Activated CD4-positive, alpha-beta T cell treated with anti-CD3 and anti-CD28 coated beads, Interleukin-2, amount 10 ng/mL, durations not matched to agents 7 days and 5 days (primary cell): Measurements from ENCODE around the gene LPP. TPM values are rescaled to one million over a fixed set of nuclear protein-coding genes. Genes with fewer than 3 reads are reported as not detected.

Experiments used
- CTCF ChIA-PET: fragments of 350-600 bp; sonication (Branson Sonifier 250); formaldehyde crosslinking; loops from one replicate; lab custom pipeline; 2021; ENCODE audit warnings: antibody characterized with exemption; lab: Charles Lee
- POLR2A ChIA-PET: fragments of 350-600 bp; sonication (Branson Sonifier 250); formaldehyde crosslinking; loops from one replicate; lab custom pipeline; 2021; ENCODE audit warnings: antibody characterized with exemption; lab: Charles Lee
- DNase-seq: peaks from one replicate; pipeline ENCODE4 v3.0.0-alpha.2; 2020
- H3K27ac Mint-ChIP-seq: one replicate; pipeline ENCODE4 v1.8.0; 2021; ENCODE audit warnings: mild to moderate bottlenecking, moderate library complexity, mixed read lengths
- H3K27me3 Mint-ChIP-seq: one replicate; pipeline ENCODE4 v1.8.0; 2021; ENCODE audit warnings: mixed read lengths
- H3K36me3 Mint-ChIP-seq: one replicate; pipeline ENCODE4 v1.8.0; 2021; ENCODE audit warnings: low read depth, mixed read lengths
- H3K4me1 Mint-ChIP-seq: one replicate; pipeline ENCODE4 v1.8.0; 2021; ENCODE audit warnings: mixed read lengths
- H3K4me3 Mint-ChIP-seq: one replicate; pipeline ENCODE4 v1.8.0; 2021; ENCODE audit warnings: mild to moderate bottlenecking, moderate library complexity, mixed read lengths
- H3K9me3 Mint-ChIP-seq: one replicate; pipeline ENCODE4 v1.8.0; 2021; ENCODE audit warnings: mixed read lengths
- total RNA-seq, 2 experiments: library from RNA; stranded (reverse); gene quantifications; one replicate each; pipeline ENCODE4 v1.2.3, GENCODE V29; 2021

Gene LPP
- total RNA-seq, 2 experiments from 2014 or later = 63.6 to 70.3 TPM

DNA sequence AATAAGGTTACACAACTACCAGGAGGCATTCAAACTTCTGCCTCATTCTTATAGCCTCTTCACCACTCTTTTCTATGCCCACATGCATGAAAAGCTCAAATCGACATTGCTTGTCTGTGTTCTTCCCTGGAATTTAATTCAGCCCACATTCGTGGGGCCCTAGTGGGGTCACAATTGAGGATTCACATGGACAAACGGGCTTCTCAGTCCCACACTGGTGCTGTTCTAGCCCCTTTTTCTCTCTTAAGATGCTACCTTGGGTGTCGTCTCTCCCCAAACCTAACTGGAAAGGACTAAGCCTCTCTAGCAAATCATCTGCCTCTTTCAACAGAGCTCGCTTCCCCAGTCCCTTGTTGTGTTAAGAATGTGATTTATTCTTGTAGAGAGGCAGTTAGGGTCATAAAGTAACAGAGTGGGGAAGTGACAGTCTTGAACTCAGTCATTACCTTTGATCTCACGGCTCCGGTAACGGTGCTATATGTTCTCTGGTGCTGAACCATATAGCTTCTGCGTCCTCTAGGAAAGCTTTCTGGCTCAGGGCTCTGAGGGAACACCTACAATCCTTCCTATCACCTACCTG, 4.9 kb downstream of the LPP start:
- H3K27ac Mint-ChIP-seq = peak overlapping the region; percentile 66
- H3K27me3 Mint-ChIP-seq = no peaks in the 10 kb centered on the region
- peaks cover 39% of the 10 kb centered on the region for H3K36me3 Mint-ChIP-seq
- no peak for DNase-seq
- H3K4me1 Mint-ChIP-seq = peaks cover 73% of the 10 kb centered on the region
- peaks cover 2% of the 10 kb centered on the region for H3K9me3 Mint-ChIP-seq
- POLR2A ChIA-PET = interaction anchor here (0.6 kb wide), 1 partner anchor 26 kb away, joined by 3 read pairs; no protein-coding TSS in a partner anchor
- H3K4me3 Mint-ChIP-seq = peak overlapping the region; percentile 9
- CTCF ChIA-PET = interaction anchor here (1.0 to 1.9 kb wide), 4 partner anchors 11 to 411 kb away, joined by 3 to 7 read pairs (median 3); no protein-coding TSS in a partner anchor

DNA sequence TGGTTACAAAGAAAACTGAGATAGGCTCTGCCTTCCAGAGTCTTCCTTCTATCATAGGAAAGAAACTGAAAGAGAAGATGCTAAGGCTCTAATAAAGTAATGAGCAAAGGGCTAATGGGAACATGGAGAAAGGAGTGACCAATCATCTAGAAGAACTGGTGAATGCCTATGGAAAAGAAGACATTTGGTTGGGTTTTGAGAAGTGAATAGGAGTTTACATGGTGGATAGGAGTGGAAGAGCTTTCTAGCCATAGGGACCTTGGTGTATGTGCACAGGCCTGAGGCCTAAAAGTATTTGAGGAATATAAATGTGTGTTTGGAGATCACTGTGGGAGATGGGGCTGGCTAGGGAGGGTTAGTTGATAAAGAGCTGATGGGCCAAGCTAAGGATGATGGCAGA, 6.8 kb downstream of the LPP start:
- no peak overlapping the region for H3K27ac Mint-ChIP-seq
- peaks cover 2% of the 10 kb centered on the region for H3K9me3 Mint-ChIP-seq
- H3K4me1 Mint-ChIP-seq = peaks cover 77% of the 10 kb centered on the region
- no peaks in the 10 kb centered on the region for H3K27me3 Mint-ChIP-seq
- H3K36me3 Mint-ChIP-seq = peaks cover 38% of the 10 kb centered on the region
- POLR2A ChIA-PET = no interaction called here
- H3K4me3 Mint-ChIP-seq = no peak overlapping the region
- DNase-seq = no peak
- CTCF ChIA-PET = interaction anchor here (1.0 to 1.8 kb wide), 4 partner anchors 13 to 420 kb away, joined by 3 to 9 read pairs (median 4); partner anchors contain the start of gene BCL6

DNA sequence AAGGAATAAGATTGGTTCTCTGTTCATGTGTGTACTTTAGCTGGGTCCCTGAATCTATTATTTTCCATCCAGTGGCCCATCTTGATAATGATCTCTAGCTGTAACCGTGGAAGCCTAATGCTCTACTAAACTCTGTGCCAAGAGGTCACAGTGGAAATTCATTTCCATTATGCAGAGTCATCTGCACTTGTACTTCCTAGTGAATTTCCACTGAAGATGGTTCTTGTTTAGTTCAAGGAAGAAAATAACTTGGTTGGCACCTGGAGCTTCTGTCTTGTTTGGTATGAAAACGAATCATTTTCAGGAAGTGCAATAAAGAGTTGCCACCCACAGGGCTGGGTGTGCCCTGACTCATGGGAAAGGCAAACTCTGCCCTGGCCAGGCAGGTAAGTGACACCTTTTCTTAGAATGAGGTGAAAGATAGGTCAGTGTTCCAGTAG, 10.3 kb downstream of the LPP start:
- H3K27ac Mint-ChIP-seq = peak overlapping the region; percentile 77
- no peak for DNase-seq
- peaks cover 2% of the 10 kb centered on the region for H3K9me3 Mint-ChIP-seq
- H3K36me3 Mint-ChIP-seq = peaks cover 22% of the 10 kb centered on the region
- peaks cover 59% of the 10 kb centered on the region for H3K4me1 Mint-ChIP-seq
- H3K27me3 Mint-ChIP-seq = no peaks in the 10 kb centered on the region
- ChIA-PET CTCF (interaction anchor here (0.7 to 1.7 kb wide), 2 partner anchors 13 to 444 kb away, joined by 3 to 4 read pairs; no protein-coding TSS in a partner anchor), POLR2A (no interaction called here)
- H3K4me3 Mint-ChIP-seq = no peak overlapping the region

DNA sequence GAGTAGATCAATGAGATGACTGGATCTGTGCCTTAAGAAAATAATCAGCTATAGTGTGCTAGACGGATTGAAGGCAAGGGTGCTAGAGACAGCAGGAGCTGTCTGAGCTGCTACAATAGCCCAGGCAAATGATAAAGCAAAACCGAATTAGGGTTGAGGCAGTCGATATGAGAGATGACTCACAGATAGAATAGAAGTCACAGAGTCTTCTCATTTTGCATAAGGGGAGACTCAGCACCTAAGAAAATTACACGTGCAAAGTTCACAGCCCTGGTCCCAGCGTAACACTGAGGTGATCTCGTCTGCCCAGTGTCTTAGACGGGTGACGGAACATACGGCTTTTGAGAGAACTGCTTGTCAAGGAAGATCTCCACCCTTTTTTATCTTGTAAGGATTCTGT, 11.6 kb downstream of the LPP start:
- Mint-ChIP-seq H3K4me3 (no peak overlapping the region), H3K27me3 (no peaks in the 10 kb centered on the region), H3K4me1 (peaks cover 65% of the 10 kb centered on the region), H3K9me3 (no peaks in the 10 kb centered on the region), H3K36me3 (peaks cover 23% of the 10 kb centered on the region), H3K27ac (peak overlapping the region; percentile 20)
- DNase-seq = no peak
- ChIA-PET CTCF (interaction anchor here (1.1 to 1.9 kb wide), 4 partner anchors 12 to 425 kb away, joined by 4 to 8 read pairs (median 4); no protein-coding TSS in a partner anchor), POLR2A (no interaction called here)

DNA sequence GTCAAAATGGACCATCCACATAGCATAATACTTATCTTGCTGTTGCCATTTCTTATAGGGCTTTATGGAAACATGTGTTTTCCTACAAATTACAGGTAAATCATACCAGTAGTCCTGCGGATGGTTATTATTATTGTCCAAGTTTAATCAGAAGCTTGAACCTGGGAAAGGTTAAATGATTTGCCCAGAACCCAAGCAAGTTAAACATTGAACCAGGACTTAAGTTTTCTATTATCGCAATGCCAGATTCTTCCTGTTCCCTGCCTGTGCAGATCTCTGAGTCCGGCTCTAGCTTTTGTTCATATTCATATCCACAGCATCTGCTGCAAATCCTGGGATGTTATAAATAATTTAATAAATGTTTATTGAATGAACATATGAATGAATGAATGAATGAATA, 12.5 kb downstream of the LPP start:
- Mint-ChIP-seq H3K9me3 (no peaks in the 10 kb centered on the region), H3K4me1 (peaks cover 70% of the 10 kb centered on the region), H3K27me3 (no peaks in the 10 kb centered on the region), H3K36me3 (peaks cover 22% of the 10 kb centered on the region), H3K27ac (no peak overlapping the region), H3K4me3 (no peak overlapping the region)
- DNase-seq = no peak
- POLR2A ChIA-PET = no interaction called here
- CTCF ChIA-PET = interaction anchor here (0.6 to 1.9 kb wide), 6 partner anchors 9 to 426 kb away, joined by 3 to 8 read pairs (median 4); partner anchors contain the start of gene BCL6

DNA sequence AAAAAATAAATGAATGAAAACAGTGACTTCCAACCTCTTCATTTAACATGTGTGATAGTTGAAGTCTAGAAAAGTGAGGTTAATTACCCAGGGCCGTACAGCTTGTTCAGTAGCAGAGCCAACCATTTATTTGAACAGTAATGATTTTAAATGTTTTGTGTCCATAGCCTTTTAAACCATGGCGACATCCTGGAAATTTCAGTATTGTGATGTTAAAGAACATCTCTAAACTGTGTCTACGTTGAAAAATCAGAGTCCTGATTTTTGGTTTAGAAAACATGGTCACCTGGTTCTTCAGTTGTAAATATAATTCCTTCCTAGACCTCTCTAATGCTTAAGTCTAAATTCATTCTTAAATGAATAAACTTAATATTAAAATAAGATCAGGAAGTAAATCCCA, 14.2 kb downstream of the LPP start:
- H3K36me3 Mint-ChIP-seq = peaks cover 13% of the 10 kb centered on the region
- CTCF ChIA-PET = interaction anchor here (1.5 kb wide), 1 partner anchor 430 kb away, joined by 4 read pairs; no protein-coding TSS in a partner anchor

DNA sequence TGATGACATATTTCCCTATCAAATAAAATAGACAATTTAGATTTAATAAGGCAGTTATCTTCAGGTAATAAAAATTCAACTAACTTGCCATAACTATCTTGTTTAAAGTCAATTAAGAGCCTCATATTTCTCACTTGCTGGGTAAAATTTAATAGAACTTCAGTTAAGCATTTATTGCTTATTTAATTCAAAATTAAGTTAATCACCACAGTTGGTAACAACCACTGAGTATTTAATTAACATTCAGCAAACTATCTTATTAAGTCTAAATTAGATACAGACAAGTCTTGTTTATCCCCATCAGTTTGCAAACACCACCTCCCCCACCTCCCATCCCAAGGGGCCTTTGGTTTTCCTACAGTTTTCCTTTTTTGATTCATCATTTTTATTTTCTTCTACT, 14.7 kb downstream of the LPP start:
- H3K9me3 Mint-ChIP-seq = no peaks in the 10 kb centered on the region
- CTCF ChIA-PET = no interaction called here
- H3K36me3 Mint-ChIP-seq = peaks cover 17% of the 10 kb centered on the region
- H3K27ac Mint-ChIP-seq = no peak overlapping the region
- no peaks in the 10 kb centered on the region for H3K27me3 Mint-ChIP-seq
- no peak overlapping the region for H3K4me3 Mint-ChIP-seq
- POLR2A ChIA-PET = no interaction called here
- DNase-seq = no peak
- H3K4me1 Mint-ChIP-seq = peaks cover 63% of the 10 kb centered on the region

More for the DNA sequence above, 14.2 kb downstream of the LPP start:
- no peak overlapping the region for H3K27ac Mint-ChIP-seq
- POLR2A ChIA-PET = no interaction called here
- H3K9me3 Mint-ChIP-seq = no peaks in the 10 kb centered on the region
- no peak overlapping the region for H3K4me3 Mint-ChIP-seq
- H3K27me3 Mint-ChIP-seq = no peaks in the 10 kb centered on the region
- peaks cover 63% of the 10 kb centered on the region for H3K4me1 Mint-ChIP-seq
- DNase-seq = no peak

DNA sequence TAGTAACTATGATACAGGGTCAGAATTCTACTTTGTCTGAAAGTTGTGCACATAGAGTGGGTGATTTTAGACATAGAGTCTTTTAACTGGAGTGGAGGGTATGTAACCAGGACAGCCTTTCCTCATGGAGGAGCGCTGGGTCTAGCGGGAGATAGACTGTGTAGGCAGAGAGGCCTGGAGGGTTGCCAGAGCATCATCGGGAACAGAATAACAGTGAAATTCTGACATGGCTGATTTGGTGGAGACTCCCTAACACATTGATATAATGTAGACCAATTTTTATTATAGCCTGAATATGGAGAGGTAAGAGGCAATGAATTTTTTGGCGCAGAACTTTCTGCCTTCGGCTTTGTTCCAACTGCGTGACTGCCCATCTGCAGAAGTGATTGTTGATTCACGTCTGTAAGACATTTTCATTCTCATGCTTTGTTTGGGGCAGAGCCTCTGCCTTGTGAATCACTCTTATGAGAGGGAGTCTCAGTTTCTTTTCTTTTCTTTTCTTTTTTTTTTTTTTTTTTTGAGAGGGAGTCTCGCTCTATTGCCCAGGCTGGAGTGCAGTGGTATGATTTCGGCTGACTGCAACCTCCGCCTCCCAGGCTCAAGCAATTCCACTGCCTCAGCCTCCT, 16.0 kb downstream of the LPP start:
- H3K9me3 Mint-ChIP-seq = no peaks in the 10 kb centered on the region
- ChIA-PET CTCF (interaction anchor here (0.8 kb wide), 1 partner anchor 11 kb away, joined by 3 read pairs; no protein-coding TSS in a partner anchor), POLR2A (interaction anchor here (1.3 kb wide), 1 partner anchor 14 kb away, joined by 3 read pairs; no protein-coding TSS in a partner anchor)
- H3K27me3 Mint-ChIP-seq = no peaks in the 10 kb centered on the region
- no peak for DNase-seq
- peaks cover 22% of the 10 kb centered on the region for H3K36me3 Mint-ChIP-seq
- H3K4me3 Mint-ChIP-seq = no peak overlapping the region
- peak overlapping the region; percentile 83 for H3K27ac Mint-ChIP-seq
- peaks cover 64% of the 10 kb centered on the region for H3K4me1 Mint-ChIP-seq

DNA sequence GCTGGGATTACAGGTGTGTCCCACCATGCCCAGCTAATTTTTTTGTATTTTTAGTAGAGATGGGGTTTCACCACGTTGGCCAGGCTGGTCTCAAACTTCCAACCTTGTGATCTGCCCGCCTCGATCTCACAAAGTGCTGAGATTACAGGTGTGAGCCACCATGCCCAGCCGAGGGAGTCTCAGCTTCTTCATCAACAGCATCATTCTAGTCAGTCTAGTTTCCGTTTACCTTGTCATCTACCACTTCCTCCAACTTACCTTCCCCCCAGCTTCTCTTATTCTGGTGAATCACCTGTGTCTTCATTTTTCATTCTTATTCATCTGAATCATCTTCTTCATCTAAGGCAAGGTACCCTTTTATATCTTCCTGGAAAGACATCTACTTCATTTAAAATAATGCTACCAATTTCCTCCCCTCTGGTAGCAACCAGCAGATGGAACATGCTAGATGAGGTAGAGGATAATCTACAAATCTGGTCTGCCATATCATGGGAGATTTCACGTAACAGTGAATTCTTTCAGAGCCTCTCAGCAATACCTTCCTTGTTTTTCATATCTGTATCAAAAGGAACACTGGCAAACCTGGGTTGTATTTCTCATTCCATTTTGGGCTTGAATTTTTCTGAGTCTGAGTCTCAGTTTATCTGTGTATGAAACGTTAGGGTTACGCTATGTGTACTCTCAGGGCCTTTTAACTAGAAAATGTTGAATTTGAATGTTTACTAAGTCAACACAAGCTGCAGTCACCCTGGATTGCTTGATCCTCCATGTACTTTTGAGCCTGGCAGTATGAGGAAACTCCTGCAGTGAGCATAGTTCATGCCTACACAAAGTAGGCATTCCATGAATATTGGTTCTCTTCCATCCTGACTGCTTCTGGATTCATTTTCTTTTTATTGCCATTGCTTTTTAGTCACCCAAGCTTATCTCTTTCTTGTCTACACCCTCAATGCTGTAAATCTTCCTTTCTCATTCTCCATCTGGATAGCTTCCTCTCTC, 16.8 kb downstream of the LPP start:
- peak; percentile 44 for DNase-seq
- Mint-ChIP-seq H3K9me3 (no peaks in the 10 kb centered on the region), H3K27me3 (no peaks in the 10 kb centered on the region), H3K27ac (peak overlapping the region; percentile 83), H3K4me1 (peaks cover 60% of the 10 kb centered on the region), H3K36me3 (peaks cover 27% of the 10 kb centered on the region), H3K4me3 (no peak overlapping the region)
- ChIA-PET POLR2A (interaction anchor here (0.7 to 1.3 kb wide), 2 partner anchors 15 to 132 kb away, joined by 3 to 6 read pairs; no protein-coding TSS in a partner anchor), CTCF (interaction anchor here (0.8 to 1.7 kb wide), 2 partner anchors 12 to 16 kb away, joined by 3 to 5 read pairs; partner anchors contain the start of gene LPP)

DNA sequence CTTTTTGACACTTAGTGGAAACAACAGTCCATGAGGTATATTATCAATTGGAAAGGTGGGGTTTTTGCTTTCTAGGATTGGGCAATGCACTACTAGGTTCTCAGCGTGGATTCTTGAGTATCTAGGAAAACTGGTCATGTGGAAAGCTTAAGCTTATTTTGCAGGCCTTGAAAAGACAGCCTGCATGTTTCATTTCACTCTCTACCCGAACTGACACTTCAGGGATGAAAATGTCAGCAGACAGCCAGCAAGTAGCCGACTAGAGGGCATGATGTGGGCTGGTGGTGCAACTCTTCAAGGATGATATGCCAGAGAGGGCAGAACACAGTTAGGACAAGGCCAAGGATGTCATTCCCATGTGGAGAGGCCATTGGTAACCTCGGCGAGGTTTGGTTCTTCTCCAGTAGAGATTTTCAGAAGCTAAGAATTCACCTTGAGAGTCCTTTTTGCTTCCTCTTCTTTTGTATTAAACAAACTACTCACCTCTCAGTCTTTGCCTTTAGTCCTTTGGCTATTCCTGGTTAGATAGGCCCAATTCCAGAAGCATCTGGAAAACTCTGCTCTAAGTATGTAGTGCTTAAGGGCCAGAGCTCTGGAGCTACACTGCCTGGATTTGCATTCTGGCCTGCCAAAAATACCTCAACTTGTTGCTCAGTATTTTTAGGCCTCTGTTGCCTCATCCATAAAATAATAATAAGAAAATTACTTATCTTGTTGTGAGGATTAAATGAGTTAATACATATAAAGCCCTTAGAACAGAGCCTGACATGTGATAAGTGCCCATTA, 17.9 kb downstream of the LPP start:
- CTCF ChIA-PET = interaction anchor here (1.0 to 1.9 kb wide), 3 partner anchors 13 to 431 kb away, joined by 4 to 7 read pairs (median 5); partner anchors contain the start of gene LPP
- Mint-ChIP-seq H3K4me1 (peaks cover 60% of the 10 kb centered on the region), H3K4me3 (no peak overlapping the region), H3K27me3 (no peaks in the 10 kb centered on the region), H3K27ac (peak overlapping the region; percentile 4), H3K9me3 (no peaks in the 10 kb centered on the region), H3K36me3 (peaks cover 35% of the 10 kb centered on the region)
- DNase-seq = no peak
- POLR2A ChIA-PET = no interaction called here

DNA sequence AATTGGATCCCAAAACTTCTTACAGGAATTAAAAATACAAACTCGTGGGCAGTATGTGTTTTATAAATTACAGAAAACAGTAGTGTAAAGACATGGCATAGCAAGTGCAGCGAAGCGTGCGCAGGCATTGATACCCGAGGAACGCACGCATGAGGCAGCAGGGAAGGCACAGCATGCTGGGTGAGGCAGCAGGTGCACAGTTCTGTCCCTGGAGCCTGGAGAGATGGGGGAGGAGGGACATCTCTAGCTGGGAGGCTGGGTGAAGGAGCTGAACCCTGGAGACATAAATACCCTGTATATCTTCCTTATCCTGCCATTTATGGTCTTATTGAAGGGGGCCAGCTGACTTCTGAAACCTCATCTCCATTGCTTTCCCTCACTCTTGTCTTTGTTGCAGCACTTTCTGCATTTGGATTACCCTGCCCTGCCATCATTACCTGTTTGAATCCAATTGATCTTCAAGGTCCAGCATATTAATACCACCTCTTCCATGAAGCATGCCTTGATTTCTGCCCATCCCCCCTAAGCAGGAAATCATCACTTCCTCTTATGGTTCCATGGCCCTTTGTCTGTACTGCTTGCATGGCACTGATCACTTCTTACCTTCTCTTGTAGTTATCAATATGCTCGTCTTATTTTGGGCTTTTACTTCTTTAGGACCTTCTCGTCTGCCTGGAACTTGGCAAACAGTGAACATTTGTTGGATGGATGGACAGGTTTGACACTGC, 20.5 kb downstream of the LPP start:
- ChIA-PET CTCF (interaction anchor here (0.8 to 1.2 kb wide), 2 partner anchors 14 to 434 kb away, joined by 3 to 4 read pairs; no protein-coding TSS in a partner anchor), POLR2A (no interaction called here)
- H3K27me3 Mint-ChIP-seq = no peaks in the 10 kb centered on the region
- no peak overlapping the region for H3K4me3 Mint-ChIP-seq
- no peak for DNase-seq
- H3K36me3 Mint-ChIP-seq = peaks cover 54% of the 10 kb centered on the region
- H3K4me1 Mint-ChIP-seq = peaks cover 66% of the 10 kb centered on the region
- H3K27ac Mint-ChIP-seq = no peak overlapping the region
- no peaks in the 10 kb centered on the region for H3K9me3 Mint-ChIP-seq
